Liver (tissue), 3 donors: ENCODE data around the gene PTPA.
"Not testable (repeated sequence)": the region's sequence is repeated elsewhere in the genome, so short reads cannot be mapped to it uniquely, and the experiment has no call there.

ENCODE experiments used
- ATF3 ChIP-seq: IDR thresholded peaks from 2 replicates; pipeline ENCODE4 v1.6.1; 2016; ENCODE audit warnings: antibody characterized with exemption
- CTCF ChIP-seq: fragments of 150-350 bp; IDR thresholded peaks from 2 replicates; pipeline ENCODE4 v1.5.1; 2017; ENCODE audit warnings: improper control_type of control experiment, low read depth, low read length; ENCODE audit not compliant: missing input control
- EGR1 ChIP-seq, 2 donors: IDR thresholded peaks; 2 replicates each; pipeline ENCODE4 v1.6.1; 2016 to 2018; ENCODE audit warnings: antibody characterized with exemption in 2 of 2, low read depth in 2 of 2
- GABPA ChIP-seq, 2 donors: IDR thresholded peaks in 1 of 2; conservative IDR thresholded peaks in 1 of 2; 2 replicates each; pipeline ENCODE4 v1.6.1; 2016; ENCODE audit warnings: antibody characterized with exemption in 2 of 2, mild to moderate bottlenecking in 1 of 2, moderate library complexity in 1 of 2
- NR2F2 ChIP-seq: IDR thresholded peaks from 2 replicates; pipeline ENCODE4 v1.6.1; 2016; ENCODE audit warnings: antibody characterized with exemption
- RAD21 ChIP-seq, 2 donors: IDR thresholded peaks; 2 replicates each; pipeline ENCODE4 v1.6.1; 2016; ENCODE audit warnings: antibody characterized with exemption in 2 of 2, mild to moderate bottlenecking in 2 of 2
- REST ChIP-seq: IDR thresholded peaks from 2 replicates; pipeline ENCODE4 v1.6.1; 2016; ENCODE audit warnings: antibody characterized with exemption, mild to moderate bottlenecking
- RXRA ChIP-seq, 2 donors: IDR thresholded peaks; 2 replicates each; pipeline ENCODE4 v1.6.1; 2017 to 2018; ENCODE audit warnings: antibody characterized with exemption in 2 of 2, mild to moderate bottlenecking in 1 of 2
- SP1 ChIP-seq: IDR thresholded peaks from 2 replicates; pipeline ENCODE4 v1.6.1; 2018; ENCODE audit warnings: antibody characterized with exemption, mild to moderate bottlenecking
- TAF1 ChIP-seq: conservative IDR thresholded peaks from 2 replicates; pipeline ENCODE4 v1.6.1; 2016; ENCODE audit warnings: antibody characterized with exemption, mild to moderate bottlenecking
- YY1 ChIP-seq: IDR thresholded peaks from 2 replicates; pipeline ENCODE4 v1.6.1; 2016; ENCODE audit warnings: antibody characterized with exemption, mild to moderate bottlenecking
- donor health status: healthy.
- donor health status: healthy.

- not testable (repeated sequence) for TF ChIP-seq CTCF; RAD21 (IDR thresholded peaks at IDR 0.05); EGR1 (IDR thresholded peaks at IDR 0.05; ENCODE audit: low read depth in 2 of 2); ATF3; TAF1; REST; SP1; YY1; NR2F2; GABPA (IDR thresholded peaks at IDR 0.05 in 1 of 2, conservative IDR thresholded peaks at IDR 0.05 in 1 of 2); RXRA (IDR thresholded peaks at IDR 0.05)
Observed at GRCh38 chr9:129197045-129197444, 85.8 kb downstream of the PTPA start.
